LNCAP (cell line): ENCODE data around the gene SORCS3.
A peak's percentile ranks its signal among the peaks of the same experiment; 100 is the strongest.

ENCODE experiments used
- TF ChIP-seq, protein P1 (sequence below): fragments of 450-650 bp; IDR thresholded peaks from 2 replicates; pipeline ENCODE4 v1.5.1; 2017; ENCODE audit warnings: mild to moderate bottlenecking

Gene SORCS3

DNA sequence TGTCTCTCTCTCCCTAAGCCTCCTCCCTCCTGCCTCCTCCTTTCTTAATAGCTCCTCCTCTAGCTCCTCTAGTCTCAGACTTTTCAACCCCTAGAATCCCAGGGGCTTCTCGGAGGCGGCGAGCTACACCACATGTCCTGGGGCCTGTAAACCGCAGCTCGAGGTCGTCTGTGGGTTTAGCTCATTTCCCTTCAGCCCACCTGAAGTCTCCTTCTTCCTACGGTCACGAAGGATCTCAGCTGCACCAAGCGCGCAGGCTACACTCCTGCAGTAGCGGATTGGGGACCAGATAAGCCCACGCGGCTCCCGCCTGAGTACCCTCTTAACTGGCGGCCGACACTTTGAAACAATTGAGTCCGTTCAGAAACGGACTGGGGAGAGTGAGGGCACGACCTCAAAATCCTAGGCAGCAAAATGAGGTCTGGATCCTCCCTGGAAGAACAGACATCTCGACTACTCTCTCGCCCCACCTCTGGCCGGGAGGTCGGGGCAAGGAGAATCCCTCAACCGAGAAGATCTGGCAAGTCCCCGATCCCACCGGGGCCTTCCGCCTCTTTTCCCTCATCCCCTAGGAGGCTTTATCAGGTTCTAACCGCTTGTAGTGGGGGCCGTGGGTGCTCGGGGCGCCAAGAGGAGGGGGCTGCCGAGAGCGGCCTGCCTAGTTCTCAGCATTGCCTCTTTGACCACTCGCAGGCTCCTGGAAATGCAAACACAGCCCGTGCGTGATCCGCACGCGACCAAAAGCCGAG, 1.3 kb upstream of the SORCS3 start:
- TF ChIP-seq, protein P1, sequence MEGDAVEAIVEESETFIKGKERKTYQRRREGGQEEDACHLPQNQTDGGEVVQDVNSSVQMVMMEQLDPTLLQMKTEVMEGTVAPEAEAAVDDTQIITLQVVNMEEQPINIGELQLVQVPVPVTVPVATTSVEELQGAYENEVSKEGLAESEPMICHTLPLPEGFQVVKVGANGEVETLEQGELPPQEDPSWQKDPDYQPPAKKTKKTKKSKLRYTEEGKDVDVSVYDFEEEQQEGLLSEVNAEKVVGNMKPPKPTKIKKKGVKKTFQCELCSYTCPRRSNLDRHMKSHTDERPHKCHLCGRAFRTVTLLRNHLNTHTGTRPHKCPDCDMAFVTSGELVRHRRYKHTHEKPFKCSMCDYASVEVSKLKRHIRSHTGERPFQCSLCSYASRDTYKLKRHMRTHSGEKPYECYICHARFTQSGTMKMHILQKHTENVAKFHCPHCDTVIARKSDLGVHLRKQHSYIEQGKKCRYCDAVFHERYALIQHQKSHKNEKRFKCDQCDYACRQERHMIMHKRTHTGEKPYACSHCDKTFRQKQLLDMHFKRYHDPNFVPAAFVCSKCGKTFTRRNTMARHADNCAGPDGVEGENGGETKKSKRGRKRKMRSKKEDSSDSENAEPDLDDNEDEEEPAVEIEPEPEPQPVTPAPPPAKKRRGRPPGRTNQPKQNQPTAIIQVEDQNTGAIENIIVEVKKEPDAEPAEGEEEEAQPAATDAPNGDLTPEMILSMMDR, result no peak

DNA sequence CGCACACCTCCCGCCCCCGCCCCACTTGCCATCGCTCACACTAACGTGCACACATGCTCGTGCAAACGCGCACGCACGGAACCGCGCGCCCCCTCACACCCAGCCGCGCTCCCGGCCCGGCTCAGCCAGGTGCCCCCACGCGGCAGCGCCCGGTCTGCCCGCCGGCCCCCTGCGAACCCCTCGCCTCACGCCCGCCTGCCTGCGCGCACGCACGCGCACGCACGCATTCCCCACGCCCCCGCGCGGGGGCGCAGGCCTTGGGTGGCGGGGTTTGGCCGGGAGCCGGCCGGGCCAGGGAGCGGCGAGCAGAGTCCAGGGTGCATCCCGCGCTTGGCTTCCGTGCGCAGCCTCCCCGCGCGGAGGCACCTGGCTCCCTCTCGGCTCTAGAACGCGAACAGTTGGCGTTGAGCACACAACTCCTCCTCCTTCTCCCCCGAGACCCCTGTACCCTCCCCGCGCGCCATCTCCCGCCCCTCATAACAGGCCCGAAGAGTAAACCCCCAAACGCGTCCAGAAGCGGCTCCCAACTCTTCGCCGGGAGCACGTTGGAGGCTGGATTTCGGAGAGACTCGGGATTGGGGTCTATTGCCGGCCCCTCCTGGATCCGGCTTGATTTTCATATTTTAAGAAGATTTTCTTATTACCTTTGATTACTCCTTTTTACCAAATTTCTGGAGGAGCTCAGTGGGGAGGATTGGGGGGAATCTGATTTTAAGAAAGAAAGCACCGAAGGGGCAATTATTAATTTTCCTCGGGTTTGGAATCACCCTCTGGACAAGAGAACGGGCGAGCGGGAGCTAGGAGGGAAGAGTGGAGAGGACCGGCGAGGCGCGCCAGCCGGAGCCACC, 527 bp upstream of the SORCS3 start:
- TF ChIP-seq, protein P1, result no peak

DNA sequence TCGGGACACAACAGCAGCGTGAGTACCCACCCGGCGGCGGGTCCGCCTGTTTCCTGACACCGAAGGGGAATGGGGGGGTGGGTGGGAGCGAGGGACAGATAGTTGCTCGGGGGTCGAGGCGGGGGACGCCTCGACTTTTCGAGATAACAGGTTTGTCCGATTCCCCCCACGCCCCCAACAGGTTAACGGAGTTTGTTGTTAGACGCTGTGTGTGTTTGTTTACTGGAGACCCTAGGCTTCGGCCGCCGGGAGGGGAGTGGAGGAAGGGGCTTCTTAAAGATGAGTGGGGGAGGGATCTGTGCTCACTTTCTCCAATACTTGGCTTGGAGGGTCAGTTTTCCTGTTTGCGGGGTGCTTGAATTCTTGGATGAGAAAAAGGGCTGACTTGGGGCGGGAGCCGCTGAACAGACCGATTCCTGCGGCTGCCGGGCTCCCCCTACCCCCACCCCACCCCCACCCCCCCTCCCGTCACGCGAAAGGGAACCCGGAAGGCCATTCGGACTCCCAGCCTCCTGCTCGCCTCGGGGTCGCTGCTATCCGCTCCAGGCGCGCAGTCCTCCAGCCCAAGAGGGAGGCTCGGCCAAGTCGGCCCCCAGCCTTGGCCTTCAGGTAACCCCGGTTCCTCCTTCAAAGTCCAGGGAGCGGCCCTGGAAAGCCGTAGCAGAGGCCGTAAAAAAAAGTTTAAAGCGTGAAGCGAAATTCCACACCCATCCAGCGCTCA, 1.0 kb downstream of the SORCS3 start:
- TF ChIP-seq, protein P1, result no peak

DNA sequence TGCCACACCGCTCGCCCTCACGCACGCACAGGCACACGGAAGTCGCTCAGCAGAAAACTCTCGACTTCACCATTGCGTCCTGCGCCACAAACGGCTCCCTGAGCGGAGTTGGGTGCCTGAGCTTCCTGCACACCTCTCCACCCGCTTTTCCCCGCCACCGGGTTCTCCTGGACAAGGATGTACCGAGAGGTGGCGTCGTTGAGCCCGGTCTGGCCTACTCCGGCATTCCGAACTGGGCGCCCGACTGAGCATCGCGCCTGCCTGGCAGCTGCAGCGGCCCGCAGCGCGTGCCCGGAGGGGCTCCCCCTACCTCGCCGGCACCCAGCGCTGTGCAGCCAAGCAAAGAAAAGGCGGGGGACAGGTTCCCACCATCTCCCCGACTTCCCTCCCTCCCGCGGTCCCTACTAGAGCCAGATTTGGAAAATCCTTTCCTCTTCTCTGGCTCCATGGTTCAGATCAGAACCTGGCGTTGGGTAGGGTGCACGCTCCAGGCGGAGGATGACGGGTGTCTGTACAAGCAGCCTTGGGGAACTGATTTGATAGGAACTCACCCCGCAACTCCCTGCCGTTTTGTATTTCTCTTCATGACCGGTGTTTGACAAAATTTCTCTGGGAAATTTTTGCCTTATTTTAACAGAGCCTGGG, 1.7 kb downstream of the SORCS3 start:
- TF ChIP-seq, protein P1, result peak; percentile 56

DNA sequence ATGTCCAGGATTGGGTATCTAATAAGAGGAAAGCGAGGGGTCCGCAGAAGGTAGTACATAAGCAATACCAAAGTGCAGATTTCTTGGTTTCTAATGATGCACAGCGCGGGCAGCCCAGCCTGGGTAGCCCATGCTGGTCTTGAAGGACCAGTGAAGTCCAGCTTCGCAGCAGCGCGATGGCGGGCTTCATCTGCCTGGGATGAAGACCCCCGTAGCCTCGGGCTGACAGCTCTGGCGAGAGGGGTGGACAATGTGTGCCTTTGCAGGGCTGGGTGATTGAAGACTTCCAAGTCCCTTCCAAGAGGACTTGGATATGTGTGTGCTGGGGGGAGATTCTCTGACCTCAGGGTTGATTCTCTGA, 2.2 kb downstream of the SORCS3 start:
- TF ChIP-seq, protein P1, result no peak

DNA sequence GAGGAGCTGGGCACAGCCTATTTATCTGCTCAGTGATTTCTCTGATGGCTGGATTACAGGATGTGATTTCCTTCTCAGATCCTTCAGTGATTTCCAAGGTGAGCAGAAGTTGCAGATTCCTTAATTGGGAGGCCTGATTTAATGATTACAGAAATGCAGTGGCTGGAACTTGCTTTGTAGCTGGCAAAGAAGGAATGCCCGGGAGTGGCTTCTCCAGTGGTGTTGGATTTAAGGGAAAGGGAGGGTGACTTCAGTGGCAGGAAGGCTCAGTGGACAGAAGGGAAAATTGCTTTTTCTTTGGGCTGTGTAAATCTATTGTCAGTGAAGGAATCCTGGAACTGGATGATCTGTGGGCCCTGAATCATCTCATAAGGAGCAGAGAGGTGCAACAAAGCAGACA, 5.1 kb downstream of the SORCS3 start:
- TF ChIP-seq, protein P1, result no peak

DNA sequence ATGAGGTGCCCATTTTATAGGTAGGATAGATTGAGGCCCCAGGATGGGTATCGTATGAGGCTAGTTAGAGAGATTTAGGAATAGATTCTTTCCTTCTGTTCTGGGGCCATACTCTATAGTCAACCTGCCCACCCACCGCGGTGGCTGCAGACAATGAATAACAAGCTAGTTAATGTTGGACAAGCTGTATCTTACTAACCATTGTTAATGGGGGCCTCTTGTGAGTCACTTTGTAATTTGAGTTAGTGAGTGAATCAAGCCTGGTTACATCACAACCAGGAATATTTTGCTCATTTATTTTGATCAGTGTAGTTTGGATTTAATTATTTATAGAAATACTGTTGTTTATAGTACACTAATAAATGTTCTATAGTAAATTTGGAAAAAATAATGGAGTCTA, 7.3 kb downstream of the SORCS3 start:
- TF ChIP-seq, protein P1, result no peak
